Natural killer cell (primary cell): ENCODE data around the gene RFX1. TPM values are rescaled to one million over a fixed set of nuclear protein-coding genes. Genes with fewer than 3 reads are reported as not detected.

Source experiments
- ATAC-seq, 3 donors: fragments of 150-1000 bp in 2 of 3; fragments of 200-7000 bp in 1 of 3; cut with Tn5 transposase; 1 replicate in 1 of 3; 2 replicates in 2 of 3; pipeline ENCODE4 v1.10.0; 2021; ENCODE audit warnings: mild to moderate bottlenecking in 2 of 3, moderate library complexity in 2 of 3
- DNase-seq, 2 donors: peaks; one replicate each; pipeline versions ENCODE4 v3.0.0 to v3.0.0-alpha.2; 2013 to 2021; ENCODE audit warnings: mixed read lengths in 1 of 2
- H3K27ac ChIP-seq: one replicate; pipeline ENCODE4 v1.5.1; 2013; ENCODE audit warnings: mild to moderate bottlenecking, low read length
- H3K27me3 ChIP-seq: one replicate; pipeline ENCODE4 v1.6.1; 2013; ENCODE audit warnings: low read length; ENCODE audit not compliant: control insufficient read depth, insufficient read depth
- H3K36me3 ChIP-seq: one replicate; pipeline ENCODE4 v1.6.1; 2013; ENCODE audit warnings: low read length; ENCODE audit not compliant: control insufficient read depth, insufficient read depth
- H3K4me1 ChIP-seq: one replicate; pipeline ENCODE4 v1.6.1; 2013; ENCODE audit warnings: low read length; ENCODE audit not compliant: control insufficient read depth, insufficient read depth
- H3K4me3 ChIP-seq: one replicate; pipeline ENCODE4 v1.5.1; 2013; ENCODE audit warnings: low read length
- H3K9me3 ChIP-seq: one replicate; pipeline ENCODE4 v1.6.1; 2013; ENCODE audit warnings: low read length; ENCODE audit not compliant: control insufficient read depth, insufficient read depth
- H3K27ac Mint-ChIP-seq, 2 donors: one replicate each; pipeline ENCODE4 v1.8.0; 2022; ENCODE audit warnings: mild to moderate bottlenecking in 2 of 2, mixed read lengths in 2 of 2, moderate library complexity in 1 of 2
- H3K27me3 Mint-ChIP-seq, 2 donors: one replicate each; pipeline ENCODE4 v1.8.0; 2022; ENCODE audit warnings: low read depth in 2 of 2, mixed read lengths in 2 of 2
- H3K36me3 Mint-ChIP-seq: one replicate; pipeline ENCODE4 v1.8.0; 2022; ENCODE audit warnings: mixed read lengths
- H3K4me1 Mint-ChIP-seq, 2 donors: one replicate each; pipeline ENCODE4 v1.8.0; 2022; ENCODE audit warnings: mixed read lengths in 2 of 2
- H3K4me3 Mint-ChIP-seq: one replicate; pipeline ENCODE4 v1.8.0; 2022; ENCODE audit warnings: mild to moderate bottlenecking, moderate library complexity, mixed read lengths
- H3K9me3 Mint-ChIP-seq, 2 donors: one replicate each; pipeline ENCODE4 v1.8.0; 2022; ENCODE audit warnings: mixed read lengths in 2 of 2
- CTCF ChIP-seq: fragments of 200-600 bp; IDR thresholded peaks from one replicate; pipeline ENCODE4 v1.8.0; 2022; ENCODE audit warnings: antibody characterized with exemption
- WGBS: methylation state at CpG from one replicate; pipeline ENCODE4 v1.1.7; 2013; ENCODE audit warnings: missing lambda C conversion rate; ENCODE audit not compliant: insufficient coverage; 5-methylcytosine and 5-hydroxymethylcytosine counted together
- intact Hi-C: fragments of 100-400 bp; cut with micrococcal nuclease; formaldehyde crosslinking; loops from one replicate; pipeline ENCODE4 v1.14.2; 2022
- total RNA-seq, 4 donors: library from RNA; stranded (reverse); fragments of 120-200 nt in 1 of 4; gene quantifications; one replicate each; pipeline versions ENCODE4 v1.2.3 to v1.2.4, GENCODE V29; 2013 to 2022

The RFX1 gene
- total RNA-seq, 3 donors from 2014 or later (not counting 1 experiment from before 2014, with no cell fraction given), result 26.0 to 31.8 (median 30.5) TPM

GRCh38 chr19:13982773-13983172, 23.3 kb downstream of the RFX1 start:
- no peak for TF ChIP-seq CTCF
- intact Hi-C loops, result no loop called here
- no peak overlapping the region for H3K27ac ChIP-seq
- Mint-ChIP-seq H3K4me3 (no peak overlapping the region), H3K4me1 (peaks cover 20 to 43% of the 10 kb centered on the region in 2 donors), H3K9me3 (no peaks in the 10 kb centered on the region), H3K36me3 (no peaks in the 10 kb centered on the region), H3K27ac (no peak overlapping the region), H3K27me3 (no peaks in the 10 kb centered on the region)
- H3K36me3 ChIP-seq, result peaks cover 2% of the 10 kb centered on the region
- no peaks in the 10 kb centered on the region for H3K9me3 ChIP-seq
- no peaks in the 10 kb centered on the region for H3K27me3 ChIP-seq
- DNase-seq, result no peak
- WGBS, result 98% methylated on average over 9 of the region's 9 CpGs
- ATAC-seq, result no peak
- H3K4me1 ChIP-seq, result peaks cover 75% of the 10 kb centered on the region
- no peak overlapping the region for H3K4me3 ChIP-seq

- Mint-ChIP-seq H3K4me1 (peaks cover 16 to 37% of the 10 kb centered on the region in 2 donors), H3K9me3 (no peaks in the 10 kb centered on the region), H3K27me3 (no peaks in the 10 kb centered on the region), H3K27ac (peak overlapping the region; percentile 45 to 46), H3K4me3 (no peak overlapping the region), H3K36me3 (no peaks in the 10 kb centered on the region)
- no peak for TF ChIP-seq CTCF
- H3K27me3 ChIP-seq, result no peaks in the 10 kb centered on the region
- ATAC-seq (no peak), DNase-seq (no peak)
- intact Hi-C loops, result no loop called here
- no peak overlapping the region for H3K27ac ChIP-seq
- peaks cover 67% of the 10 kb centered on the region for H3K4me1 ChIP-seq
- no peaks in the 10 kb centered on the region for H3K9me3 ChIP-seq
- peaks cover 2% of the 10 kb centered on the region for H3K36me3 ChIP-seq
- WGBS, result 93% methylated on average over 17 of the region's 17 CpGs
- no peak overlapping the region for H3K4me3 ChIP-seq
These were observed 24.1 kb downstream of the RFX1 start for GRCh38 chr19:13981988-13982501.

GRCh38 chr19:13981467-13981866, 24.7 kb downstream of the RFX1 start:
- H3K27ac Mint-ChIP-seq, result peak overlapping the region; percentile 45 to 46
- H3K36me3 Mint-ChIP-seq, result no peaks in the 10 kb centered on the region
- no peak overlapping the region for H3K4me3 Mint-ChIP-seq
- peak overlapping the region; percentile 45 for H3K27ac ChIP-seq
- TF ChIP-seq CTCF, result no peak
- ATAC-seq (no peak), DNase-seq (no peak)
- H3K4me3 ChIP-seq, result no peak overlapping the region
- no peaks in the 10 kb centered on the region for H3K9me3 ChIP-seq
- H3K4me1 ChIP-seq, result peaks cover 62% of the 10 kb centered on the region
- no peaks in the 10 kb centered on the region for H3K27me3 Mint-ChIP-seq
- WGBS, result 67% methylated on average over 8 of the region's 9 CpGs
- intact Hi-C loops, result no loop called here
- no peaks in the 10 kb centered on the region for H3K9me3 Mint-ChIP-seq
- no peaks in the 10 kb centered on the region for H3K27me3 ChIP-seq
- H3K36me3 ChIP-seq, result peaks cover 2% of the 10 kb centered on the region
- peaks cover 11 to 32% of the 10 kb centered on the region in 2 donors for H3K4me1 Mint-ChIP-seq

GRCh38 chr19:13981021-13981420, 25.1 kb downstream of the RFX1 start:
- 90% methylated on average over 5 of the region's 5 CpGs for WGBS
- H3K36me3 Mint-ChIP-seq, result no peaks in the 10 kb centered on the region
- ATAC-seq (no peak), DNase-seq (no peak)
- intact Hi-C loops, result no loop called here
- H3K4me3 Mint-ChIP-seq, result no peak overlapping the region
- H3K27me3 Mint-ChIP-seq, result no peaks in the 10 kb centered on the region
- Histone ChIP-seq H3K9me3 (no peaks in the 10 kb centered on the region), H3K36me3 (peaks cover 2% of the 10 kb centered on the region), H3K27ac (no peak overlapping the region), H3K4me3 (no peak overlapping the region), H3K27me3 (no peaks in the 10 kb centered on the region), H3K4me1 (peaks cover 57% of the 10 kb centered on the region)
- no peak for TF ChIP-seq CTCF
- H3K4me1 Mint-ChIP-seq, result peaks cover 8 to 27% of the 10 kb centered on the region in 2 donors
- H3K27ac Mint-ChIP-seq, result peak overlapping the region in 1 of 2 donors; percentile 46
- H3K9me3 Mint-ChIP-seq, result no peaks in the 10 kb centered on the region
